ENCODE measurements around the gene CPNE4.

CPNE4 gene

DNA sequence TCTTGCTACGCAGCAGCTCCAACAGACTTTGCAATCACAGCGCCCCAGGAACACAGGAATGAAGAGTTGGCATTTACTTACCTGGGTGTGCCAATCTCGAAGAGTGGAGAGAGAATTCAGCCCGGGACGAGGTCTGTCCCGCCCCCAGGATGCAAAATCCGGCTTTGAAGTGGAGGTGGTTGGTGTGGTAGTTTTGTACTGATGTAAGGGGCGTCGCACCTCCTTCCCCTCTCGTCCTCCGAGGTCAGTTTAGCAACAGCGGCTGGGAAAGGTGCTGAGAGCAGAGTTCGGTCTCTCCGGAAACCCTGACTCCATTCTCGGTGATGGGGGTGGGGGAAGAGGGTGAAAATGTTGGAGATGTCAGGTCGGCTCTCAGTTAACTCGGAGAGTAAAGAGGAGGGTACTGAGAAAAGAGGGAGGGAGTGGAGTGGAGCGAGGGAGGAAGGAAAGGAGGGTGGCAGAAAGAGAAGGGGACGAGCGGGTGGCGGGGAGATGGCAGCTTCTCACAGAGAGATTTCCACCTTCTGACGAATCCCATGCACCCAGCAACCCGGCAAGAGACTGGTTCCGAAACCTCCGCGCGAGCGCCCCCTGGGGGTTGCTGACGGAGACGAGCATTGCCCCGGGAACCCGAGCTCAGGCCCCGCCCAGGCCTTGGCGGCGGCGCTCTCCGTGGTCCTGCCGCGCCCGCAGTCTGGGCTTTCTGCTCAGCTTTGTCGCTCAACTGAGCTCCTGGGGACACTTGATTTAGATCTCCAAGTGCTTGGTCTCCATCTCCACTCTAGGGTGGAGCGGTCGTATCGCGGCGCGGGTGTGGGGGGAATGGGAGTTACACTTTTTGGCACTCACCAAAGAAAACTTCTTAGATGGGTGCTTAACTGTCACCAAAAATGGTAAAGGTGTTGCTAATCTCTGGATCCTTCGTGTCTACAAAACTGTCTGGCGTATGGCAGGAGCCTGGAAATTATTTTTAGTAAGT lies at the start of gene CPNE4:
Gene CPNE4, minus strand, starts transcription at position 529 of the 979 bp plus-strand sequence.
- DNase-seq (ENCODE audit: insufficient read length, low spot score) (peak; percentile 79), FAIRE-seq (no peak)
- TF ChIP-seq, protein P1, sequence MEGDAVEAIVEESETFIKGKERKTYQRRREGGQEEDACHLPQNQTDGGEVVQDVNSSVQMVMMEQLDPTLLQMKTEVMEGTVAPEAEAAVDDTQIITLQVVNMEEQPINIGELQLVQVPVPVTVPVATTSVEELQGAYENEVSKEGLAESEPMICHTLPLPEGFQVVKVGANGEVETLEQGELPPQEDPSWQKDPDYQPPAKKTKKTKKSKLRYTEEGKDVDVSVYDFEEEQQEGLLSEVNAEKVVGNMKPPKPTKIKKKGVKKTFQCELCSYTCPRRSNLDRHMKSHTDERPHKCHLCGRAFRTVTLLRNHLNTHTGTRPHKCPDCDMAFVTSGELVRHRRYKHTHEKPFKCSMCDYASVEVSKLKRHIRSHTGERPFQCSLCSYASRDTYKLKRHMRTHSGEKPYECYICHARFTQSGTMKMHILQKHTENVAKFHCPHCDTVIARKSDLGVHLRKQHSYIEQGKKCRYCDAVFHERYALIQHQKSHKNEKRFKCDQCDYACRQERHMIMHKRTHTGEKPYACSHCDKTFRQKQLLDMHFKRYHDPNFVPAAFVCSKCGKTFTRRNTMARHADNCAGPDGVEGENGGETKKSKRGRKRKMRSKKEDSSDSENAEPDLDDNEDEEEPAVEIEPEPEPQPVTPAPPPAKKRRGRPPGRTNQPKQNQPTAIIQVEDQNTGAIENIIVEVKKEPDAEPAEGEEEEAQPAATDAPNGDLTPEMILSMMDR (IDR thresholded peaks at IDR 0.05; ENCODE audit: insufficient read depth, missing control alignments) = peak; percentile 78

DNA sequence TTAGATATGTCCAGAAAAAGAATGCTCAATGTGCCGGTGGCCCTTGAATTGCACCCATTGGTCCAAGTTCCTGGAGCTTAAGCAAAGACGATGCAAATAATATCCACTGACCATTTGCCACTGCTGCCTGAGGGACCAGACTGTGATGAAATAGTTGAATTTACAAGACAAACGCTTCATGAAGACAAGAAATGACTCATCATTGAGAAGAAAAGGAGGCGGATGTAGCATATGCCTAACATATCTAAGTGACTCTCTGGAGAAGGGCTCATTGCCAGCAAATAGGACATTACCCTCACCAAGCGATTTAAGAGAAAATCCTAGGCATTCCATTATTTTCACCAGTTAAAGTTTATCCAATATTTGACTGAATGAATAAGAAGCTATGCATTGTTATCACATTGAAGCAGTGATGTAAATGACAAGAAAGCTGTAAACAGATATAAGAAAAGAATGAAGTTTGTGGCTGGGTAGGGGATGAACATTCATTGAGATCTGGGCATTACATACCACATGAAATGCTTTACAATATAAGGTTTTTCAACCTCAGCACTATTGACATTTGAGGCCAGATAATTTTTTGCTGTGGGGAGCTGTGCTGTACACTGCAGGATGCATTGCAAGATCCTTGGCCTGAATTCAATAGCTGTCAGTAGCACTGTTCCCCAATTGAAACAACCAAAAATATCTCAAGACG lies 48.9 kb upstream of the CPNE4 start:
- no peak for DNase-seq (ENCODE audit: insufficient read length, low spot score)
- FAIRE-seq = no peak
- TF ChIP-seq, protein P1 (IDR thresholded peaks at IDR 0.05; ENCODE audit: insufficient read depth, missing control alignments) = no peak

DNA sequence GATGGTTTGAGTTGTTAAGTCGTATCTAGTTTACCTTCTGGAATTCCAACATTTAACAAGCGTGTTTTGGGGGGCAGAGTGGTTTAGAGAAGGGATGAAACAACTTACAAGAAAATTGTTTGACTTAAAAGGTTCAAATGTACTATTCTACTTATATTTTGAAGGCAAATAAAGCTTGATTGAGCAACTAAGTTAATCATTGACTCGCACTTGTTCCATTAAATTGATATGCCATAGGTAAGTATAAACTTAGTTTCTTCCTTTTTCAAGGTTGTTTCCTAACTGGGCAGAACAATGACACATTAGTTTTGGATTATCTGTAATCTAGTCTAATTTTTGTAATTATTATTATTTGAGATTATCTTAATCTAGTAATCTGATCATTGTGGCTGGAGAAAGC lies 48.3 kb upstream of the CPNE4 start:
- TF ChIP-seq, protein P1 (IDR thresholded peaks at IDR 0.05; ENCODE audit: insufficient read depth, missing control alignments) = no peak
- no peak for FAIRE-seq

DNA sequence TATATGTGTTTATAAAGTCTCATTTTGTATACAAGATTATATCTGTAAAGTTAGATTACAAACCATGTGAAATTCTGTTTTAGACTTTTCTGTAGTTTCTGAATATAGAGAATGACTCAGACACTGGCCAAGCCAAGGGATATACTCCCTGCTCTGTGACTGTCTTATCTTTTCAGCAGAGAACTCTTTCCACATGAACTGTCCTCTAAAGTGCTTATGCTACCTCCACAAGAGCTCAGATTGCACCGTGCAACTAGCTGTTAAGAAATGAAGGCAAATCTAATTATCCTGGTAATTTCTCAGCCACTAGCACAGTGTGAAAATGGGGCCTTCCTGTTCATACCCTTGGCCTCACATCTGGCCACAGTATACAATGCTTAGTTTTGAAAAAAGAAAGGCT lies 44.3 kb upstream of the CPNE4 start:
- TF ChIP-seq, protein P1 (IDR thresholded peaks at IDR 0.05; ENCODE audit: insufficient read depth, missing control alignments) = no peak
- FAIRE-seq (no peak), DNase-seq (ENCODE audit: insufficient read length, low spot score) (no peak)

More for the DNA sequence above, 48.3 kb upstream of the CPNE4 start:
- no peak for DNase-seq (ENCODE audit: insufficient read length, low spot score)

DNA sequence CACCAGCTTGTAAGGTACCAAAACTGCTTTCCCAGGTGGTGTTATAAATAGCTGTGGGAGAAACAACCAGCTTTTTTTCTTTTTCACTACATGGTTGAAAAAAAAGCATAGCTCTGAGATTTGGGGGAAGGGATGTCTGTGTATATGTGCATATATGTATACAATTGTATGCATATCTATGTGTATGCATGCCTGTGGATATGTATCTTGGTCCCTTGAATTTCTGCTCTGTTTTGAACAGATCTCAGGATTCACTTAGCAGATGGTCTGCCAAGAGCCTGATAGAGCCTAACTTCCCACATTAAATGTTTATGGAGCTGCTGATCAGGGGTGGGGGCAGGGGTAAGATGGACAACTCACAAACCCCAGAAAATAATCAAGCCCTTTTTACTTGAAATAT lies 39.0 kb upstream of the CPNE4 start:
- TF ChIP-seq, protein P1 (IDR thresholded peaks at IDR 0.05; ENCODE audit: insufficient read depth, missing control alignments) = no peak
- FAIRE-seq (no peak), DNase-seq (ENCODE audit: insufficient read length, low spot score) (no peak)

DNA sequence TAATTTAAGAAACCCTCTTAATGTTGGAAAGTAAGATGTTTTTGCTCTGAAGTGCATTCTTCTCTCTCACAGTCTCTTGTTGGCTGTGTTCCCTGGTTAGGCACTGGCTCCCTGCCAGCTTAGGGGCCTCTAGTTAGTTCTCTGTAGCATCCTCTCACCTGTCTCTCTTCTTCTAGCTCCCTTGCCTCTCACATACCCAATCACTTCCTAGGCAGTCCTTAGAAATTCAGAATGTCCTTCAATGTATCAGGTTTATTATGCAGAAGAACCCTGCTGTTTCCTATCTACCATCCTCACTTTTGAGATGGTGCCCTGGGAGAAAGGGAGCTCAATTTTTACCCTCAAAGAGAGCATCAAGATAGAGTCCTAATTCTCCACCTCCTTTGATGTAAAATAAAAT lies 36.2 kb upstream of the CPNE4 start:
- TF ChIP-seq, protein P1 (IDR thresholded peaks at IDR 0.05; ENCODE audit: insufficient read depth, missing control alignments) = no peak
- FAIRE-seq (no peak), DNase-seq (ENCODE audit: insufficient read length, low spot score) (no peak)

Measured in D721Med (cell line).